Kidney (tissue), 14 donors: ENCODE measurements around the gene HDAC11. TPM values are rescaled to one million over a fixed set of nuclear protein-coding genes. Genes with fewer than 3 reads are reported as not detected.

ENCODE experiments used
- DNase-seq, 5 donors: peaks; one replicate each; pipeline ENCODE4 v3.0.0-alpha.2; 2013 to 2020
- FAIRE-seq: peaks from 2 replicates; lab custom pipeline; 2012; peaks lifted over from hg19 to GRCh38; lab: Jason Lieb, UNC
- H3K27ac ChIP-seq, 2 donors: one replicate each; pipeline ENCODE4 v1.7.0; 2013; ENCODE audit warnings: low read depth in 2 of 2, low read length in 2 of 2, inconsistent platforms in 1 of 2
- H3K27me3 ChIP-seq: one replicate; pipeline ENCODE4 v1.7.1; 2013; ENCODE audit warnings: low read length, inconsistent platforms; ENCODE audit not compliant: control insufficient read depth, insufficient read depth
- H3K36me3 ChIP-seq, 3 donors: one replicate each; pipeline versions ENCODE4 v1.7.0 to v1.7.1; 2013; ENCODE audit warnings: low read length in 3 of 3, control low read depth in 1 of 3, inconsistent platforms in 1 of 3; ENCODE audit not compliant: insufficient read depth in 3 of 3, control insufficient read depth in 2 of 3
- H3K4me1 ChIP-seq, 3 donors: one replicate each; pipeline versions ENCODE4 v1.7.0 to v1.7.1; 2013; ENCODE audit warnings: low read length in 3 of 3, inconsistent platforms in 1 of 3, low read depth in 1 of 3; ENCODE audit not compliant: control insufficient read depth in 2 of 3, insufficient read depth in 2 of 3
- H3K4me3 ChIP-seq, 3 donors: one replicate each; pipeline versions ENCODE4 v1.7.0 to v1.8.1; 2013; ENCODE audit warnings: low read length in 3 of 3, control low read depth in 1 of 3, inconsistent platforms in 1 of 3
- H3K9ac ChIP-seq, 3 donors: one replicate each; pipeline versions ENCODE4 v1.7.0 to v1.7.1; 2013; ENCODE audit warnings: low read length in 3 of 3, control low read depth in 1 of 3, inconsistent platforms in 1 of 3
- H3K9me3 ChIP-seq, 3 donors: one replicate each; pipeline versions ENCODE4 v1.7.0 to v1.7.1; 2013; ENCODE audit warnings: low read length in 3 of 3, control low read depth in 1 of 3, inconsistent platforms in 1 of 3; ENCODE audit not compliant: control insufficient read depth in 2 of 3, insufficient read depth in 1 of 3
- CTCF ChIP-seq: IDR thresholded peaks from 3 replicates; pipeline ENCODE4 v1.5.1; 2012; ENCODE audit warnings: mild to moderate bottlenecking, moderate library complexity, borderline replicate concordance; ENCODE audit not compliant: insufficient read depth; ENCODE audit errors: extremely low read depth
- intact Hi-C: fragments of 100-400 bp; cut with DNase I; formaldehyde crosslinking; loops from one replicate; pipeline ENCODE4 v1.11.1; 2022
- polyA plus RNA-seq: library from polyadenylated mRNA; stranded (reverse); fragments of 350-450 nt; fragmentation: Illumina TruSeq; extraction: RNeasy Lipid Tissue Mini Kit (QIAGEN cat#74804); gene quantifications from one replicate; pipeline ENCODE4 v1.2.3, GENCODE V29; 2014; ENCODE audit warnings: low read depth, low replicate concordance; ENCODE audit not compliant: insufficient read depth
- total RNA-seq: library from RNA; stranded (reverse); fragmentation: NEBNext Ultra II Directional; extraction: Animal tissue kit (Norgen Biotek cat#: 25700); gene quantifications from one replicate; pipeline ENCODE4 v1.2.1, GENCODE V29; 2021
- donor health status: control.
- donor health status: control.
- donor health status: control.
- donor health status: control.
- donor health status: control.
- donor health status: DM: yes; HTN: yes; CAD: no.
- donor health status: Normal renal cell carcinoma (clear cell type).

HDAC11 gene
- total and polyA plus RNA-seq, 2 donors from 2014 or later: 28.3 to 43.7 TPM

GRCh38 chr3:13501056-13501455 lies 20.9 kb downstream of the HDAC11 start:
- H3K36me3 ChIP-seq: peaks cover 0 to 2% (median 0%) of the 10 kb centered on the region in 3 donors
- no peak for FAIRE-seq
- intact Hi-C loops: no loop called here
- H3K4me1 ChIP-seq: no peaks in the 10 kb centered on the region
- no peak overlapping the region for H3K9ac ChIP-seq
- H3K9me3 ChIP-seq: no peaks in the 10 kb centered on the region
- TF ChIP-seq CTCF: no peak
- DNase-seq: peak in 1 of 5 donors; percentile 49
- no peaks in the 10 kb centered on the region for H3K27me3 ChIP-seq
- H3K4me3 ChIP-seq: no peak overlapping the region
- no peak overlapping the region for H3K27ac ChIP-seq

GRCh38 chr3:13501521-13501920 lies 21.4 kb downstream of the HDAC11 start:
- Histone ChIP-seq H3K9ac (no peak overlapping the region), H3K9me3 (no peaks in the 10 kb centered on the region), H3K27me3 (no peaks in the 10 kb centered on the region), H3K27ac (no peak overlapping the region), H3K4me3 (no peak overlapping the region), H3K36me3 (peaks cover 0 to 2% (median 0%) of the 10 kb centered on the region in 3 donors), H3K4me1 (no peaks in the 10 kb centered on the region)
- peak in 2 of 5 donors; percentile 40 to 61 for DNase-seq
- intact Hi-C loops: no loop called here
- no peak for TF ChIP-seq CTCF
- FAIRE-seq: no peak

- no peak overlapping the region for H3K9ac ChIP-seq
- H3K4me3 ChIP-seq: no peak overlapping the region
- peaks cover 0 to 2% (median 0%) of the 10 kb centered on the region in 3 donors for H3K36me3 ChIP-seq
- FAIRE-seq: no peak
- TF ChIP-seq CTCF: no peak
- H3K9me3 ChIP-seq: no peaks in the 10 kb centered on the region
- no peaks in the 10 kb centered on the region for H3K27me3 ChIP-seq
- no peaks in the 10 kb centered on the region for H3K4me1 ChIP-seq
- H3K27ac ChIP-seq: no peak overlapping the region
- peak in 1 of 5 donors; percentile 33 for DNase-seq
- intact Hi-C loops: no loop called here
Measured at GRCh38 chr3:13501958-13502790, 22.1 kb downstream of the HDAC11 start.
